Endothelial cell (in vitro differentiated cells): Measurements from ENCODE around the gene TNIK. TPM values are rescaled to one million over a fixed set of nuclear protein-coding genes. Genes with fewer than 3 reads are reported as not detected.

Experiments
- DNase-seq: peaks from one replicate; pipeline ENCODE4 v3.0.0; 2021; ENCODE audit warnings: low spot score
- H3K27ac Mint-ChIP-seq: one replicate; pipeline ENCODE4 v1.8.0; 2021; ENCODE audit warnings: mixed read lengths, inconsistent platforms; ENCODE audit not compliant: unreplicated experiment
- H3K27me3 Mint-ChIP-seq: one replicate; pipeline ENCODE4 v1.8.0; 2021; ENCODE audit warnings: mild to moderate bottlenecking, moderate library complexity, mixed read lengths, inconsistent platforms; ENCODE audit not compliant: unreplicated experiment
- H3K36me3 Mint-ChIP-seq: one replicate; pipeline ENCODE4 v1.8.0; 2021; ENCODE audit warnings: mild to moderate bottlenecking, low read depth, mixed read lengths, inconsistent platforms; ENCODE audit not compliant: unreplicated experiment
- H3K4me1 Mint-ChIP-seq: one replicate; pipeline ENCODE4 v1.8.0; 2021; ENCODE audit warnings: mild to moderate bottlenecking, mixed read lengths, inconsistent platforms; ENCODE audit not compliant: unreplicated experiment
- H3K4me3 Mint-ChIP-seq: one replicate; pipeline ENCODE4 v1.8.0; 2021; ENCODE audit warnings: mild to moderate bottlenecking, mixed read lengths, inconsistent platforms; ENCODE audit not compliant: unreplicated experiment
- H3K9me3 Mint-ChIP-seq: one replicate; pipeline ENCODE4 v1.8.0; 2021; ENCODE audit warnings: mixed read lengths, inconsistent platforms; ENCODE audit not compliant: unreplicated experiment
- CTCF ChIP-seq: fragments of 200-600 bp; sonication (generic); IDR thresholded peaks from one replicate; pipeline ENCODE4 v1.5.0; 2021; ENCODE audit warnings: antibody characterized with exemption; ENCODE audit not compliant: unreplicated experiment
- total RNA-seq: library from RNA; stranded (reverse); fragmentation: NEBNext Ultra II Directional; extraction: Animal tissue kit (Norgen Biotek cat#: 25700); gene quantifications from one replicate; pipeline ENCODE4 v1.2.1, GENCODE V29; 2021; ENCODE audit not compliant: unreplicated experiment

The TNIK gene
- total RNA-seq, 1 donor from 2014 or later = 67.0 TPM

GRCh38 chr3:171358881-171359198 is 101.4 kb downstream of the TNIK start:
- peaks cover 6% of the 10 kb centered on the region for H3K36me3 Mint-ChIP-seq
- H3K27ac Mint-ChIP-seq = peak overlapping the region; percentile 99
- peaks cover 46% of the 10 kb centered on the region for H3K4me1 Mint-ChIP-seq
- peaks cover 11% of the 10 kb centered on the region for H3K27me3 Mint-ChIP-seq
- no peak for TF ChIP-seq CTCF
- no peaks in the 10 kb centered on the region for H3K9me3 Mint-ChIP-seq
- no peak overlapping the region for H3K4me3 Mint-ChIP-seq
- DNase-seq = no peak

DNA sequence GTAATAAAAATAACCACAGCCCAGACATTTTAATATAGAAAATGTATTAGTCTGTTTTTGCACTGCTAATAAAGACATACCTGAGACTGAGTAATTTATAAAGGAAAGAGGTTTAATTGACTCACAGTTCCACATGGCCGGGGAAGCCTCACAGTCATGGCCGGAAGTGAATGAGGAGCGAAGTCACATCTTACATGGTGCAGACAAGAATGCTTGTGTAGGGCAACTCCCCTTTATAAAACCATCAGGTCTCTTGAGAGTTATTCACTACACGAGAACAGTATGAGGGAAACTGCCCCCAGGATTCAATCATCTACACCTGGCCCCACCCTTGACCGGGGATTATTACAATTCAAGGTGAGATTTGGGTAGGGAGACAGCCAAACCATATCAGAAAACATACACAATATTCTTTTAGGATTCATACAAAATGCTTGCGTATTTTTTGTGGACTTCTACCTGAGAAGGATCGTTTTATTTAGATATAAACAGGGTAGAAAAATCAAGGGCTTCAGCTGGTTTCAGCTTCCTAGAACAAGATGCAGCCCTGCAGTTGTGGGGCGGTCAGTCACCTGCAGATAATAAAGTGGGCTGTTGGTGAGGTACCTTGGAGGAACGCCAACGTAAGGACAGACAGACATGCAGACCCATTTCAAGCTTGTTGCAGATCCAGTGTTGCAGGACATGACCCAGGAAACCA is 101.9 kb downstream of the TNIK start:
- H3K27me3 Mint-ChIP-seq = peaks cover 11% of the 10 kb centered on the region
- H3K4me3 Mint-ChIP-seq = peak overlapping the region; percentile 63
- H3K36me3 Mint-ChIP-seq = peaks cover 6% of the 10 kb centered on the region
- no peaks in the 10 kb centered on the region for H3K9me3 Mint-ChIP-seq
- peak overlapping the region; percentile 99 for H3K27ac Mint-ChIP-seq
- DNase-seq = peak; percentile 32
- peaks cover 46% of the 10 kb centered on the region for H3K4me1 Mint-ChIP-seq
- no peak for TF ChIP-seq CTCF

DNA sequence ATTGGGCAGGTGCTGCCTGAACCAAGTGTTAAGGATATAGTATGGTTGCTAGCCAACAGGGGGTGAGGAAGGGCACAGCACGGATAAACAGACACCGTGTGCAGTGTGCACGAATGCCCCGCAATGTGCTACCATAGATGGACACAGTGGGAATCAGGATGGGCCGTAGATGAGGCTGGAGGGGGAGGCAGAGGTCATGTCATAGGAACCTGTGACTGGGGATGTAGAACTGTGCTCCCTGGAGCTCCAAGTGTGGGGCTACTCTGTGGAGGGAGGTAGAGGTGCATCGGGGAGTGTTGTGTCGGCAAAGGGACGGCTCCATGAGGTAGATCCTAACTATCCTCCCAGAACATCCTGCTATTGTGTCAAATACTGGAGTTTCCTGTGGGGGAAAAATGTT is 102.5 kb downstream of the TNIK start:
- Mint-ChIP-seq H3K4me1 (peaks cover 44% of the 10 kb centered on the region), H3K27me3 (peaks cover 11% of the 10 kb centered on the region), H3K27ac (peak overlapping the region; percentile 99)

GRCh38 chr3:171356251-171356650 is 104.0 kb downstream of the TNIK start:
- Mint-ChIP-seq H3K4me3 (no peak overlapping the region), H3K9me3 (no peaks in the 10 kb centered on the region), H3K36me3 (peaks cover 6% of the 10 kb centered on the region), H3K27me3 (peaks cover 11% of the 10 kb centered on the region), H3K27ac (peak overlapping the region; percentile 99), H3K4me1 (peaks cover 44% of the 10 kb centered on the region)
- no peak for TF ChIP-seq CTCF
- DNase-seq = no peak

More for the DNA sequence above, 102.5 kb downstream of the TNIK start:
- no peak for TF ChIP-seq CTCF
- DNase-seq = peak; percentile 26
- no peaks in the 10 kb centered on the region for H3K9me3 Mint-ChIP-seq
- peaks cover 6% of the 10 kb centered on the region for H3K36me3 Mint-ChIP-seq
- H3K4me3 Mint-ChIP-seq = peak overlapping the region; percentile 63

- Mint-ChIP-seq H3K4me3 (no peak overlapping the region), H3K27me3 (peaks cover 11% of the 10 kb centered on the region), H3K27ac (no peak overlapping the region), H3K9me3 (no peaks in the 10 kb centered on the region), H3K4me1 (peaks cover 44% of the 10 kb centered on the region), H3K36me3 (peaks cover 6% of the 10 kb centered on the region)
- no peak for TF ChIP-seq CTCF
- no peak for DNase-seq
Measured at GRCh38 chr3:171354706-171355582, 105.3 kb downstream of the TNIK start.
